Activated CD4-positive, CD25-positive, alpha-beta regulatory T cell treated with anti-CD3 and anti-CD28 coated beads, Interleukin-2, amount 50 U/mL, for 72 hours (primary cell): ENCODE measurements around the gene BCAR3.

Source experiments
- DNase-seq: peaks from one replicate; pipeline ENCODE4 v3.0.0; 2021

Gene BCAR3

GRCh38 chr1:93614541-93614940 is 67.1 kb downstream of the BCAR3 start:
- DNase-seq = no peak

- no peak for DNase-seq
Measured at GRCh38 chr1:93613898-93614297, 67.7 kb downstream of the BCAR3 start.

GRCh38 chr1:93612510-93612909 is 69.1 kb downstream of the BCAR3 start:
- DNase-seq = no peak

- no peak for DNase-seq
Measured at GRCh38 chr1:93611668-93612067, 70.0 kb downstream of the BCAR3 start.

- DNase-seq = no peak
Measured at GRCh38 chr1:93609536-93609935, 72.1 kb downstream of the BCAR3 start.

- no peak for DNase-seq
Measured at GRCh38 chr1:93608187-93609109, 73.2 kb downstream of the BCAR3 start.

- peak; percentile 47 for DNase-seq
Measured at GRCh38 chr1:93607814-93608186, 73.8 kb downstream of the BCAR3 start.

- DNase-seq = no peak
Measured at GRCh38 chr1:93605812-93606512, 75.7 kb downstream of the BCAR3 start.

GRCh38 chr1:93605026-93605568 is 76.5 kb downstream of the BCAR3 start:
- no peak for DNase-seq

GRCh38 chr1:93604411-93604810 is 77.2 kb downstream of the BCAR3 start:
- DNase-seq = no peak

GRCh38 chr1:93603601-93604000 is 78.0 kb downstream of the BCAR3 start:
- no peak for DNase-seq

- DNase-seq = no peak
Measured at GRCh38 chr1:93603106-93603505, 78.5 kb downstream of the BCAR3 start.

- no peak for DNase-seq
Measured at GRCh38 chr1:93602101-93602500, 79.5 kb downstream of the BCAR3 start.

- DNase-seq = no peak
Measured at GRCh38 chr1:93601686-93602085, 80.0 kb downstream of the BCAR3 start.

GRCh38 chr1:93600663-93601062 is 81.0 kb downstream of the BCAR3 start:
- DNase-seq = no peak

GRCh38 chr1:93599479-93599878 is 82.2 kb downstream of the BCAR3 start:
- no peak for DNase-seq

GRCh38 chr1:93598861-93599439 is 82.7 kb downstream of the BCAR3 start:
- no peak for DNase-seq

- no peak for DNase-seq
Measured at GRCh38 chr1:93598396-93598795, 83.2 kb downstream of the BCAR3 start.

- DNase-seq = no peak
Measured at GRCh38 chr1:93597709-93598108, 83.9 kb downstream of the BCAR3 start.

- no peak for DNase-seq
Measured at GRCh38 chr1:93596329-93597089, 85.1 kb downstream of the BCAR3 start.

- DNase-seq = no peak
Measured at GRCh38 chr1:93595743-93596142, 85.9 kb downstream of the BCAR3 start.

GRCh38 chr1:93595266-93595665 is 86.4 kb downstream of the BCAR3 start:
- no peak for DNase-seq

GRCh38 chr1:93594603-93594880 is 87.1 kb downstream of the BCAR3 start:
- no peak for DNase-seq
